HepG2 (cell line): Measurements from ENCODE around the gene TMEM9B. TPM values are rescaled to one million over a fixed set of nuclear protein-coding genes. Genes with fewer than 3 reads are reported as not detected.

Source experiments
- CREB1 ChIP-seq, 2 experiments: fragments of 450-650 bp in 1 of 2; IDR thresholded peaks; 2 replicates each; pipeline ENCODE4 v1.6.1; 2016 to 2017; ENCODE audit warnings: control low read depth in 1 of 2, mild to moderate bottlenecking in 1 of 2, missing compliant biosample characterization in 1 of 2, missing genetic modification characterization in 1 of 2
- GZF1 ChIP-seq: sonication (generic); formaldehyde crosslinking; IDR thresholded peaks from 2 replicates; pipeline ENCODE4 v1.5.1; 2020; ENCODE audit warnings: mild to moderate bottlenecking, missing genetic modification reagents
- ISL2 ChIP-seq: sonication (generic); formaldehyde crosslinking; IDR thresholded peaks from 2 replicates; pipeline ENCODE4 v1.5.0; 2020; ENCODE audit warnings: missing genetic modification reagents
- KDM5B ChIP-seq: sonication (generic); formaldehyde crosslinking; IDR thresholded peaks from 2 replicates; pipeline ENCODE4 v1.4.0; 2020; ENCODE audit warnings: missing genetic modification reagents, mild to moderate bottlenecking, borderline replicate concordance
- NBN ChIP-seq: fragments of 450-650 bp; conservative IDR thresholded peaks from 2 replicates; pipeline ENCODE4 v1.6.1; 2017
- NRL ChIP-seq: sonication (generic); formaldehyde crosslinking; IDR thresholded peaks from 2 replicates; pipeline ENCODE4 v1.5.0; 2020; ENCODE audit warnings: missing genetic modification reagents, mild to moderate bottlenecking, moderate library complexity, borderline replicate concordance
- RXRA ChIP-seq: sonication (generic); formaldehyde crosslinking; IDR thresholded peaks from 2 replicates; pipeline ENCODE4 v1.5.1; 2020; ENCODE audit warnings: missing genetic modification reagents
- ZFY ChIP-seq: sonication (generic); formaldehyde crosslinking; IDR thresholded peaks from 2 replicates; pipeline ENCODE4 v1.4.0; 2020; ENCODE audit warnings: missing genetic modification reagents
- ZNF30 ChIP-seq: sonication (generic); formaldehyde crosslinking; IDR thresholded peaks from 2 replicates; pipeline ENCODE4 v1.5.0; 2020; ENCODE audit warnings: mild to moderate bottlenecking, missing genetic modification reagents
- ZNF350 ChIP-seq: sonication (generic); formaldehyde crosslinking; IDR thresholded peaks from 2 replicates; pipeline ENCODE4 v1.4.0; 2020; ENCODE audit warnings: mild to moderate bottlenecking, low read depth, missing genetic modification reagents, borderline replicate concordance
- polyA plus RNA-seq, 8 experiments: library from polyadenylated mRNA; depleted of rRNA in 3 of 8; stranded (reverse) in 7 of 8; unstranded in 1 of 8; fragments of >200 nt; fragmentation: Illumina TruSeq in 4 of 8; extraction: Trizol in 4 of 8; gene quantifications; 2 replicates each; pipeline versions ENCODE4 v1.2.1 to v1.2.3, GENCODE V29; 2011 to 2016; ENCODE audit warnings: low read depth in 4 of 8, missing spikeins in 1 of 8, mixed read lengths in 1 of 8; ENCODE audit not compliant: insufficient read depth in 1 of 8
- total RNA-seq, 5 experiments: library from RNA; depleted of rRNA; stranded (reverse); fragments of >200 nt; fragmentation: Illumina TruSeq; extraction: Trizol; gene quantifications; 2 replicates each; pipeline ENCODE4 v1.2.3, GENCODE V29; 2016; ENCODE audit warnings: low read depth in 1 of 5
- TF ChIP-seq, protein P1 (sequence below): sonication (generic); formaldehyde crosslinking; IDR thresholded peaks from 2 replicates; pipeline ENCODE4 v1.5.0; 2020; ENCODE audit warnings: mild to moderate bottlenecking, missing genetic modification reagents
- TF ChIP-seq, protein P2 (sequence below): sonication (generic); formaldehyde crosslinking; IDR thresholded peaks from 2 replicates; pipeline ENCODE4 v1.4.0; 2020; ENCODE audit warnings: missing genetic modification reagents
- TF ChIP-seq, protein P3 (sequence below): sonication (generic); formaldehyde crosslinking; IDR thresholded peaks from 2 replicates; pipeline ENCODE4 v1.4.0; 2020; ENCODE audit warnings: missing genetic modification reagents
- TF ChIP-seq, protein P4 (sequence below): sonication (generic); formaldehyde crosslinking; IDR thresholded peaks from 2 replicates; pipeline ENCODE4 v1.4.0; 2020; ENCODE audit warnings: missing genetic modification reagents, borderline replicate concordance
- TF ChIP-seq, protein P5 (sequence below): IDR thresholded peaks from 2 replicates; pipeline ENCODE4 v1.6.1; 2016; ENCODE audit warnings: low read depth, missing genetic modification reagents, missing compliant biosample characterization

The TMEM9B gene
- total and polyA plus RNA-seq, 2 of the 13 experiments (the other 11 are each of a cell fraction or from before 2014, with no cell fraction given), result 12.4 to 20.8 TPM

DNA sequence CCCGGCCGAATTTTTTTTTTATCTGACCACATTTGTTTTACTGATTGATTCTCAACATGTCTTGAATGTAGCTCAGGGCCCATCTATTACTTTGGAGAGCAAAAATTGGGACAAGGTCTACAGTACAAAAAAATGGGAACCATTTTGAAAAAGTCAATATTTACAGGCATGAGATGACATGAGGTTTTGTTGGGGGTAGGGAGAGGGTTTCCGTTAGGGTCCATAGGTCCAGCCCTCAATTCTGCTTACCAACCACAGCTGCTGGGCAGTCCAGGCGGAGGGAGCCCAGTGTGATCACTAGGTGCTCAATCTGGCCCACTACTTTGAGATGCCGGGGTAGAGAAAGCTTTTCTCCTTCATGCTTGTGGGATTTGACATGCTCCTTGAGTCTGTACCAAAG lies 21.2 kb upstream of the TMEM9B start (continued):
- TF ChIP-seq GZF1 (CRISPR knock-in tag) (no peak), ZFY (CRISPR knock-in tag) (no peak), RXRA (CRISPR knock-in tag) (no peak), CREB1 (IDR thresholded peaks at IDR 0.05) (no peak), CREB1 (CRISPR knock-in tag; IDR thresholded peaks at IDR 0.05) (no peak), KDM5B (CRISPR knock-in tag) (no peak), ISL2 (CRISPR knock-in tag) (no peak), NRL (CRISPR knock-in tag) (no peak), ZNF30 (CRISPR knock-in tag) (no peak), ZNF350 (CRISPR knock-in tag) (no peak), NBN (no peak)
- TF ChIP-seq, protein P1, sequence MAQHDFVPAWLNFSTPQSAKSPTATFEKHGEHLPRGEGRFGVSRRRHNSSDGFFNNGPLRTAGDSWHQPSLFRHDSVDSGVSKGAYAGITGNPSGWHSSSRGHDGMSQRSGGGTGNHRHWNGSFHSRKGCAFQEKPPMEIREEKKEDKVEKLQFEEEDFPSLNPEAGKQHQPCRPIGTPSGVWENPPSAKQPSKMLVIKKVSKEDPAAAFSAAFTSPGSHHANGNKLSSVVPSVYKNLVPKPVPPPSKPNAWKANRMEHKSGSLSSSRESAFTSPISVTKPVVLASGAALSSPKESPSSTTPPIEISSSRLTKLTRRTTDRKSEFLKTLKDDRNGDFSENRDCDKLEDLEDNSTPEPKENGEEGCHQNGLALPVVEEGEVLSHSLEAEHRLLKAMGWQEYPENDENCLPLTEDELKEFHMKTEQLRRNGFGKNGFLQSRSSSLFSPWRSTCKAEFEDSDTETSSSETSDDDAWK, result no peak
- TF ChIP-seq, protein P2, sequence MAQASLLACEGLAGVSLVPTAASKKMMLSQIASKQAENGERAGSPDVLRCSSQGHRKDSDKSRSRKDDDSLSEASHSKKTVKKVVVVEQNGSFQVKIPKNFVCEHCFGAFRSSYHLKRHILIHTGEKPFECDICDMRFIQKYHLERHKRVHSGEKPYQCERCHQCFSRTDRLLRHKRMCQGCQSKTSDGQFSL, result no peak
- TF ChIP-seq, protein P3, sequence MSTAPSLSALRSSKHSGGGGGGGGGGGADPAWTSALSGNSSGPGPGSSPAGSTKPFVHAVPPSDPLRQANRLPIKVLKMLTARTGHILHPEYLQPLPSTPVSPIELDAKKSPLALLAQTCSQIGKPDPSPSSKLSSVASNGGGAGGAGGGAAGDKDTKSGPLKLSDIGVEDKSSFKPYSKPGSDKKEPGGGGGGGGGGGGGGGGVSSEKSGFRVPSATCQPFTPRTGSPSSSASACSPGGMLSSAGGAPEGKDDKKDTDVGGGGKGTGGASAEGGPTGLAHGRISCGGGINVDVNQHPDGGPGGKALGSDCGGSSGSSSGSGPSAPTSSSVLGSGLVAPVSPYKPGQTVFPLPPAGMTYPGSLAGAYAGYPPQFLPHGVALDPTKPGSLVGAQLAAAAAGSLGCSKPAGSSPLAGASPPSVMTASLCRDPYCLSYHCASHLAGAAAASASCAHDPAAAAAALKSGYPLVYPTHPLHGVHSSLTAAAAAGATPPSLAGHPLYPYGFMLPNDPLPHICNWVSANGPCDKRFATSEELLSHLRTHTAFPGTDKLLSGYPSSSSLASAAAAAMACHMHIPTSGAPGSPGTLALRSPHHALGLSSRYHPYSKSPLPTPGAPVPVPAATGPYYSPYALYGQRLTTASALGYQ (CRISPR knock-in tag), result no peak
- TF ChIP-seq, protein P4, sequence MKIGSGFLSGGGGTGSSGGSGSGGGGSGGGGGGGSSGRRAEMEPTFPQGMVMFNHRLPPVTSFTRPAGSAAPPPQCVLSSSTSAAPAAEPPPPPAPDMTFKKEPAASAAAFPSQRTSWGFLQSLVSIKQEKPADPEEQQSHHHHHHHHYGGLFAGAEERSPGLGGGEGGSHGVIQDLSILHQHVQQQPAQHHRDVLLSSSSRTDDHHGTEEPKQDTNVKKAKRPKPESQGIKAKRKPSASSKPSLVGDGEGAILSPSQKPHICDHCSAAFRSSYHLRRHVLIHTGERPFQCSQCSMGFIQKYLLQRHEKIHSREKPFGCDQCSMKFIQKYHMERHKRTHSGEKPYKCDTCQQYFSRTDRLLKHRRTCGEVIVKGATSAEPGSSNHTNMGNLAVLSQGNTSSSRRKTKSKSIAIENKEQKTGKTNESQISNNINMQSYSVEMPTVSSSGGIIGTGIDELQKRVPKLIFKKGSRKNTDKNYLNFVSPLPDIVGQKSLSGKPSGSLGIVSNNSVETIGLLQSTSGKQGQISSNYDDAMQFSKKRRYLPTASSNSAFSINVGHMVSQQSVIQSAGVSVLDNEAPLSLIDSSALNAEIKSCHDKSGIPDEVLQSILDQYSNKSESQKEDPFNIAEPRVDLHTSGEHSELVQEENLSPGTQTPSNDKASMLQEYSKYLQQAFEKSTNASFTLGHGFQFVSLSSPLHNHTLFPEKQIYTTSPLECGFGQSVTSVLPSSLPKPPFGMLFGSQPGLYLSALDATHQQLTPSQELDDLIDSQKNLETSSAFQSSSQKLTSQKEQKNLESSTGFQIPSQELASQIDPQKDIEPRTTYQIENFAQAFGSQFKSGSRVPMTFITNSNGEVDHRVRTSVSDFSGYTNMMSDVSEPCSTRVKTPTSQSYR, result peak; percentile 84
- TF ChIP-seq, protein P5, sequence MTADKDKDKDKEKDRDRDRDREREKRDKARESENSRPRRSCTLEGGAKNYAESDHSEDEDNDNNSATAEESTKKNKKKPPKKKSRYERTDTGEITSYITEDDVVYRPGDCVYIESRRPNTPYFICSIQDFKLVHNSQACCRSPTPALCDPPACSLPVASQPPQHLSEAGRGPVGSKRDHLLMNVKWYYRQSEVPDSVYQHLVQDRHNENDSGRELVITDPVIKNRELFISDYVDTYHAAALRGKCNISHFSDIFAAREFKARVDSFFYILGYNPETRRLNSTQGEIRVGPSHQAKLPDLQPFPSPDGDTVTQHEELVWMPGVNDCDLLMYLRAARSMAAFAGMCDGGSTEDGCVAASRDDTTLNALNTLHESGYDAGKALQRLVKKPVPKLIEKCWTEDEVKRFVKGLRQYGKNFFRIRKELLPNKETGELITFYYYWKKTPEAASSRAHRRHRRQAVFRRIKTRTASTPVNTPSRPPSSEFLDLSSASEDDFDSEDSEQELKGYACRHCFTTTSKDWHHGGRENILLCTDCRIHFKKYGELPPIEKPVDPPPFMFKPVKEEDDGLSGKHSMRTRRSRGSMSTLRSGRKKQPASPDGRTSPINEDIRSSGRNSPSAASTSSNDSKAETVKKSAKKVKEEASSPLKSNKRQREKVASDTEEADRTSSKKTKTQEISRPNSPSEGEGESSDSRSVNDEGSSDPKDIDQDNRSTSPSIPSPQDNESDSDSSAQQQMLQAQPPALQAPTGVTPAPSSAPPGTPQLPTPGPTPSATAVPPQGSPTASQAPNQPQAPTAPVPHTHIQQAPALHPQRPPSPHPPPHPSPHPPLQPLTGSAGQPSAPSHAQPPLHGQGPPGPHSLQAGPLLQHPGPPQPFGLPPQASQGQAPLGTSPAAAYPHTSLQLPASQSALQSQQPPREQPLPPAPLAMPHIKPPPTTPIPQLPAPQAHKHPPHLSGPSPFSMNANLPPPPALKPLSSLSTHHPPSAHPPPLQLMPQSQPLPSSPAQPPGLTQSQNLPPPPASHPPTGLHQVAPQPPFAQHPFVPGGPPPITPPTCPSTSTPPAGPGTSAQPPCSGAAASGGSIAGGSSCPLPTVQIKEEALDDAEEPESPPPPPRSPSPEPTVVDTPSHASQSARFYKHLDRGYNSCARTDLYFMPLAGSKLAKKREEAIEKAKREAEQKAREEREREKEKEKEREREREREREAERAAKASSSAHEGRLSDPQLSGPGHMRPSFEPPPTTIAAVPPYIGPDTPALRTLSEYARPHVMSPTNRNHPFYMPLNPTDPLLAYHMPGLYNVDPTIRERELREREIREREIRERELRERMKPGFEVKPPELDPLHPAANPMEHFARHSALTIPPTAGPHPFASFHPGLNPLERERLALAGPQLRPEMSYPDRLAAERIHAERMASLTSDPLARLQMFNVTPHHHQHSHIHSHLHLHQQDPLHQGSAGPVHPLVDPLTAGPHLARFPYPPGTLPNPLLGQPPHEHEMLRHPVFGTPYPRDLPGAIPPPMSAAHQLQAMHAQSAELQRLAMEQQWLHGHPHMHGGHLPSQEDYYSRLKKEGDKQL (CRISPR knock-in tag), result no peak
